IMR-90 (cell line): Measurements from ENCODE around the gene MEGF8.

ENCODE experiments used
- FOS ChIP-seq: fragments of 150-350 bp; IDR thresholded peaks from 2 replicates; pipeline ENCODE4 v1.6.1; 2016; ENCODE audit warnings: low read depth, low read length
- POLR2A ChIP-seq: IDR thresholded peaks from 2 replicates; pipeline ENCODE4 v1.6.1; 2012; ENCODE audit warnings: mild to moderate bottlenecking, low read depth, low read length
- TF ChIP-seq, protein P1 (sequence below): conservative IDR thresholded peaks from 2 replicates; pipeline ENCODE4 v1.5.1; 2012; ENCODE audit warnings: mild to moderate bottlenecking, low read depth, low read length, improper control_type of control experiment

DNA sequence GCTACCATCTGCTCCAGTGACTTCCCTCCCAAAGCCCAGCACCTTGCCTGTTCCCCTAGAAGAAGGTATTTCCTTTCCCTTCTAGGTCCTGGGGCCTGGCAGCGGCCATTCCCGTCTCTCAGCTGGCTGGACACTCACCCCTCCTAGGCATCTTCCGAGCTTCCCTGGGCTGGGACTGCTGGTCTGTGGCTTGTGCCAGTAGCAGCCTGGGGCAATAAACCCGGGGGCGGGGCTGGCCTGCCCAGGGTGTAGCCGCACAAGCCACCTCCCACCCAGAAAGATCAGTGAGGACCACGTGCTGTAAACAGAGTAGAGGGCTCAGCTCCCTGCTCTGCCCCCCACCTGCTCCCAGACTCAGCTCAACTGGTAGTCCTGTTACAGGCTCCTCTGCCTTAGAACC, 86.8 kb downstream of the MEGF8 start:
- TF ChIP-seq, protein P1, sequence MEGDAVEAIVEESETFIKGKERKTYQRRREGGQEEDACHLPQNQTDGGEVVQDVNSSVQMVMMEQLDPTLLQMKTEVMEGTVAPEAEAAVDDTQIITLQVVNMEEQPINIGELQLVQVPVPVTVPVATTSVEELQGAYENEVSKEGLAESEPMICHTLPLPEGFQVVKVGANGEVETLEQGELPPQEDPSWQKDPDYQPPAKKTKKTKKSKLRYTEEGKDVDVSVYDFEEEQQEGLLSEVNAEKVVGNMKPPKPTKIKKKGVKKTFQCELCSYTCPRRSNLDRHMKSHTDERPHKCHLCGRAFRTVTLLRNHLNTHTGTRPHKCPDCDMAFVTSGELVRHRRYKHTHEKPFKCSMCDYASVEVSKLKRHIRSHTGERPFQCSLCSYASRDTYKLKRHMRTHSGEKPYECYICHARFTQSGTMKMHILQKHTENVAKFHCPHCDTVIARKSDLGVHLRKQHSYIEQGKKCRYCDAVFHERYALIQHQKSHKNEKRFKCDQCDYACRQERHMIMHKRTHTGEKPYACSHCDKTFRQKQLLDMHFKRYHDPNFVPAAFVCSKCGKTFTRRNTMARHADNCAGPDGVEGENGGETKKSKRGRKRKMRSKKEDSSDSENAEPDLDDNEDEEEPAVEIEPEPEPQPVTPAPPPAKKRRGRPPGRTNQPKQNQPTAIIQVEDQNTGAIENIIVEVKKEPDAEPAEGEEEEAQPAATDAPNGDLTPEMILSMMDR = no peak
- TF ChIP-seq FOS (no peak), POLR2A (no peak)
